DOHH2 (cell line): ENCODE data around the gene DNAJC24.

Source experiments
- H3F3A ChIP-seq: fragments of 200-600 bp; sonication (generic), shearing (Covaris generic); 2 replicates; pipeline ENCODE4 v1.6.0; 2016; ENCODE audit warnings: antibody characterized with exemption, mild to moderate bottlenecking; ENCODE audit not compliant: control insufficient read depth, insufficient read depth
- H3K27ac ChIP-seq: fragments of 200-600 bp; sonication (generic); 2 replicates; pipeline ENCODE4 v1.5.1; 2014; ENCODE audit warnings: low read depth, mild to moderate bottlenecking, low read length, moderate library complexity
- H3K27me3 ChIP-seq: fragments of 200-600 bp; sonication (generic); 2 replicates; pipeline ENCODE4 v1.6.1; 2014; ENCODE audit warnings: mild to moderate bottlenecking, low read length, mixed read lengths; ENCODE audit not compliant: control insufficient read depth
- H3K36me3 ChIP-seq: fragments of 200-600 bp; sonication (generic); 2 replicates; pipeline ENCODE4 v1.6.1; 2014; ENCODE audit warnings: mild to moderate bottlenecking, low read length, moderate library complexity, mixed read lengths; ENCODE audit not compliant: control insufficient read depth
- H3K4me1 ChIP-seq: fragments of 200-600 bp; sonication (generic); 2 replicates; pipeline ENCODE4 v1.6.1; 2014; ENCODE audit warnings: mild to moderate bottlenecking, low read length, mixed read lengths; ENCODE audit not compliant: control insufficient read depth
- H3K4me2 ChIP-seq: fragments of 200-600 bp; sonication (generic); 2 replicates; pipeline ENCODE4 v1.6.0; 2014; ENCODE audit warnings: mild to moderate bottlenecking, low read length, moderate library complexity
- H3K4me3 ChIP-seq: fragments of 200-600 bp; sonication (generic); 2 replicates; pipeline ENCODE4 v1.5.1; 2014; ENCODE audit warnings: mild to moderate bottlenecking, low read length, mixed read lengths
- H3K79me2 ChIP-seq: fragments of 200-600 bp; sonication (generic); 2 replicates; pipeline ENCODE4 v1.6.1; 2014; ENCODE audit warnings: mild to moderate bottlenecking, low read length, mixed read lengths; ENCODE audit not compliant: control insufficient read depth
- H3K9me2 ChIP-seq: fragments of 200-600 bp; sonication (generic); replicated peaks from 2 replicates; pipeline ENCODE4 v1.6.1; 2014; ENCODE audit warnings: mild to moderate bottlenecking, low read length, mixed read lengths; ENCODE audit not compliant: control insufficient read depth
- H3K9me3 ChIP-seq: fragments of 200-600 bp; sonication (generic); 2 replicates; pipeline ENCODE4 v1.6.1; 2014; ENCODE audit warnings: antibody characterized with exemption, low read length, mixed read lengths; ENCODE audit not compliant: control insufficient read depth, insufficient read depth
- H4K20me1 ChIP-seq: fragments of 200-600 bp; sonication (generic); 2 replicates; pipeline ENCODE4 v1.6.0; 2014; ENCODE audit warnings: low read depth, mild to moderate bottlenecking, antibody characterized with exemption, low read length, moderate library complexity; ENCODE audit not compliant: control insufficient read depth, insufficient read depth
- EZH2phosphoT487 ChIP-seq: fragments of 200-600 bp; sonication (generic); IDR thresholded peaks from 2 replicates; pipeline ENCODE4 v1.6.1; 2017; ENCODE audit warnings: borderline replicate concordance, mild to moderate bottlenecking, antibody characterized with exemption, low read length, moderate library complexity, mixed read lengths
- TF ChIP-seq, protein P1 (sequence below): fragments of 200-600 bp; sonication (generic); IDR thresholded peaks from one replicate; pipeline ENCODE4 v1.5.1; 2014; ENCODE audit warnings: antibody characterized with exemption, mild to moderate bottlenecking, low read depth, low read length; ENCODE audit not compliant: poor library complexity, severe bottlenecking

Gene DNAJC24

DNA sequence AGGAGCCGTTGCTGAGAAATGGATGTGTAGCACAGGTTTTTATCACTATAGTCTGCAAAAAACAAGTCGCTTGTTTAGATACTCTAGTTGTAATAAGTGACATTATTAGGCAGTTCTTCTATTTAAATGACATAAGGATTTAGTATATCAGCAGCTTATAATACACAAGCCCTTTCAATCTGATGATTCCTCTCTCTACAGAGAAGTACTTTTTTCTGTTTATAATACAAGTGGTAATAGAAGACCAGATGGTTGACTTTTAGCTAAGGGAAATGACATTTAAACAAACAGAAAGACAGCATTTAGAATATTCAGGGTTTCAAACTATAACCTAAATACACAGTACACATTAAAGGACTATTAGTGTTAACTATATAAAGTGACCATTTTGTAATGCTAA, 79.4 kb downstream of the DNAJC24 start:
- no peaks in the 10 kb centered on the region for H4K20me1 ChIP-seq
- no peak overlapping the region for H3K4me2 ChIP-seq
- H3K27me3 ChIP-seq, result no peaks in the 10 kb centered on the region
- H3K4me3 ChIP-seq, result no peak overlapping the region
- no peak for TF ChIP-seq EZH2phosphoT487
- TF ChIP-seq, protein P1, sequence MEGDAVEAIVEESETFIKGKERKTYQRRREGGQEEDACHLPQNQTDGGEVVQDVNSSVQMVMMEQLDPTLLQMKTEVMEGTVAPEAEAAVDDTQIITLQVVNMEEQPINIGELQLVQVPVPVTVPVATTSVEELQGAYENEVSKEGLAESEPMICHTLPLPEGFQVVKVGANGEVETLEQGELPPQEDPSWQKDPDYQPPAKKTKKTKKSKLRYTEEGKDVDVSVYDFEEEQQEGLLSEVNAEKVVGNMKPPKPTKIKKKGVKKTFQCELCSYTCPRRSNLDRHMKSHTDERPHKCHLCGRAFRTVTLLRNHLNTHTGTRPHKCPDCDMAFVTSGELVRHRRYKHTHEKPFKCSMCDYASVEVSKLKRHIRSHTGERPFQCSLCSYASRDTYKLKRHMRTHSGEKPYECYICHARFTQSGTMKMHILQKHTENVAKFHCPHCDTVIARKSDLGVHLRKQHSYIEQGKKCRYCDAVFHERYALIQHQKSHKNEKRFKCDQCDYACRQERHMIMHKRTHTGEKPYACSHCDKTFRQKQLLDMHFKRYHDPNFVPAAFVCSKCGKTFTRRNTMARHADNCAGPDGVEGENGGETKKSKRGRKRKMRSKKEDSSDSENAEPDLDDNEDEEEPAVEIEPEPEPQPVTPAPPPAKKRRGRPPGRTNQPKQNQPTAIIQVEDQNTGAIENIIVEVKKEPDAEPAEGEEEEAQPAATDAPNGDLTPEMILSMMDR, result no peak
- no peaks in the 10 kb centered on the region for H3K9me3 ChIP-seq
- no peaks in the 10 kb centered on the region for H3K79me2 ChIP-seq
- H3K9me2 ChIP-seq, result no peaks in the 10 kb centered on the region
- H3F3A ChIP-seq, result no peaks in the 10 kb centered on the region
- 0 out of 2 replicates have a peak, but pooled peaks cover 3% of the 10 kb centered on the region for H3K4me1 ChIP-seq
- H3K36me3 ChIP-seq, result peaks cover 11% of the 10 kb centered on the region
- H3K27ac ChIP-seq, result no peak overlapping the region

DNA sequence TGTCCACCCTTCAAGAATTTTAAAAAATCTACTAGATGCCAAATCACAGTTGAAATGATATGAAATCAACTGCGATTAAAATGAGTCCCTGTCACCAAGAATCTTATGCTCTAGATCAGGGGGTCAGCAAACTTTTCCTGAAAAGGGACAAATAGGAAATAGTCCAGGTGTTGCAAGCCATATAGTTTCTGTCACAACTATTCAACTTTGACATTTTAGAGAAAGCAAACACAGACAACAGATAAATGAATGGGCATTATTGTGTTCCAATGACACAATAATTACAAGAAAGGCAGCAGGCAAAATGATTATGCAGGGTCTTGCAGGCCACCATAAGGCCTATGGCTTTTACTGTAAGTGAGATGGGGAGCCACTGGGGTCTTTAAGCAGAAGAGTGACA, 81.2 kb downstream of the DNAJC24 start:
- TF ChIP-seq, protein P1, result no peak
- no peak for TF ChIP-seq EZH2phosphoT487
- no peaks in the 10 kb centered on the region for H3K9me3 ChIP-seq

DNA sequence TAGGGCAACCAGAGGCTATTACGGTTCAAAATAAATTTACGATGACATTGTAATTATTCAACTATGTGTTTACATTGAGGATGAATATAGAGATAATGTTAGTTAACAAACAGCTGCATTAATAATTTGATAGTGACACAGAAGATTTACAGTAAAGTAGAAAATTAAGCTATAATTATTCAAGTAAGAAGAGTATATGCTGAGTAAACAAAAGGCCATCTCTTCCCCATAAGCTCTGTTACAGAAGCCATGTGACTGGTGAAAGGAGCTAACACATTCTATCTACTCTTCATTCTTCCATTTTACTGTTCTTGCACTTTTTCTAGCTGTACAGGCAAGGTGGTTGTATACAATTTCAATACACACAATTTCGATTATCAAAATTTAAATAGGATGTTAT, 85.5 kb downstream of the DNAJC24 start:
- Histone ChIP-seq H3K27ac (no peak overlapping the region), H4K20me1 (no peaks in the 10 kb centered on the region), H3F3A (no peaks in the 10 kb centered on the region), H3K9me3 (no peaks in the 10 kb centered on the region), H3K36me3 (peaks cover 6% of the 10 kb centered on the region; the same call in 1 of the 2 replicates), H3K9me2 (no peaks in the 10 kb centered on the region), H3K79me2 (no peaks in the 10 kb centered on the region), H3K4me1 (0 out of 2 replicates have a peak, but pooled peaks cover under 1% of the 10 kb centered on the region), H3K4me2 (no peak overlapping the region), H3K4me3 (no peak overlapping the region), H3K27me3 (no peaks in the 10 kb centered on the region)
- TF ChIP-seq, protein P1, result no peak
- no peak for TF ChIP-seq EZH2phosphoT487

More for the DNA sequence above, 81.2 kb downstream of the DNAJC24 start:
- H3F3A ChIP-seq, result no peaks in the 10 kb centered on the region
- no peaks in the 10 kb centered on the region for H4K20me1 ChIP-seq
- no peak overlapping the region for H3K4me2 ChIP-seq
- no peak overlapping the region for H3K4me3 ChIP-seq
- peaks cover 15% of the 10 kb centered on the region for H3K36me3 ChIP-seq
- H3K4me1 ChIP-seq, result 0 out of 2 replicates have a peak, but pooled peaks cover 3% of the 10 kb centered on the region
- no peaks in the 10 kb centered on the region for H3K27me3 ChIP-seq
- H3K79me2 ChIP-seq, result no peaks in the 10 kb centered on the region
- H3K27ac ChIP-seq, result no peak overlapping the region
- H3K9me2 ChIP-seq, result no peaks in the 10 kb centered on the region
